Naive thymus-derived CD8-positive, alpha-beta T cell (primary cell): Measurements from ENCODE around the gene BBS5. TPM values are rescaled to one million over a fixed set of nuclear protein-coding genes. Genes with fewer than 3 reads are reported as not detected.
A peak's percentile ranks its signal among the peaks of the same experiment; 100 is the strongest.
"Not testable (repeated sequence)": the region's sequence is repeated elsewhere in the genome, so short reads cannot be mapped to it uniquely, and the experiment has no call there.

ENCODE experiments used
- ATAC-seq, 2 donors: fragments of 150-1000 bp; cut with Tn5 transposase in 1 of 2; sonication (Bioruptor Pico), chemical (Tn5 transposase) in 1 of 2; 1 replicate in 1 of 2; 2 replicates in 1 of 2; pipeline ENCODE4 v1.10.0; 2021; ENCODE audit warnings: mild to moderate bottlenecking in 2 of 2, moderate library complexity in 2 of 2
- POLR2A ChIA-PET: fragments of 350-600 bp; sonication (Branson Sonifier 250); formaldehyde crosslinking; loops from one replicate; lab custom pipeline; 2021; ENCODE audit warnings: antibody characterized with exemption; lab: Charles Lee
- DNase-seq, 10 donors: peaks; one replicate each; pipeline versions ENCODE4 v3.0.0 to v3.0.0-alpha.2; 2020 to 2022
- H3K27ac Mint-ChIP-seq, 10 donors: one replicate each; pipeline ENCODE4 v1.8.0; 2020 to 2022; ENCODE audit warnings: mild to moderate bottlenecking in 10 of 10, mixed read lengths in 10 of 10, moderate library complexity in 4 of 10, inconsistent platforms in 1 of 10
- H3K27me3 Mint-ChIP-seq, 5 donors: one replicate each; pipeline ENCODE4 v1.8.0; 2021 to 2022; ENCODE audit warnings: mixed read lengths in 5 of 5
- H3K36me3 Mint-ChIP-seq, 3 donors: one replicate each; pipeline ENCODE4 v1.8.0; 2020 to 2022; ENCODE audit warnings: mixed read lengths in 3 of 3, mild to moderate bottlenecking in 2 of 3, inconsistent platforms in 1 of 3
- H3K4me1 Mint-ChIP-seq, 4 donors: one replicate each; pipeline ENCODE4 v1.8.0; 2021 to 2022; ENCODE audit warnings: mixed read lengths in 4 of 4
- H3K4me3 Mint-ChIP-seq, 10 donors: one replicate each; pipeline ENCODE4 v1.8.0; 2020 to 2022; ENCODE audit warnings: mild to moderate bottlenecking in 10 of 10, mixed read lengths in 10 of 10, moderate library complexity in 6 of 10, inconsistent platforms in 1 of 10
- H3K9me3 Mint-ChIP-seq, 9 donors: one replicate each; pipeline ENCODE4 v1.8.0; 2020 to 2022; ENCODE audit warnings: mixed read lengths in 9 of 9, mild to moderate bottlenecking in 3 of 9, inconsistent platforms in 1 of 9, moderate library complexity in 1 of 9
- polyA plus RNA-seq, 3 donors: library from polyadenylated mRNA; unstranded; fragments of 300-500 nt; fragmentation: Illumina TruSeq; gene quantifications; one replicate each; pipeline ENCODE4 v1.2.3, GENCODE V29; 2021
- total RNA-seq, 8 experiments: library from RNA in 2 of 8; stranded (reverse) in 2 of 8; gene quantifications; one replicate each; pipeline ENCODE4 v1.2.3 and lab custom pipeline; 2021 to 2026

The BBS5 gene
- total RNA-seq (1 to 10 TPM; 2.4 to 4.1 TPM), polyA plus RNA-seq (1 to 10 TPM; 1.0 to 1.4 (median 1.3) TPM), total RNA-seq (lab: John Stamatoyannopoulos, UW) (0.98 to 3.4 (median 2.0) reads per million in 6 experiments)

DNA sequence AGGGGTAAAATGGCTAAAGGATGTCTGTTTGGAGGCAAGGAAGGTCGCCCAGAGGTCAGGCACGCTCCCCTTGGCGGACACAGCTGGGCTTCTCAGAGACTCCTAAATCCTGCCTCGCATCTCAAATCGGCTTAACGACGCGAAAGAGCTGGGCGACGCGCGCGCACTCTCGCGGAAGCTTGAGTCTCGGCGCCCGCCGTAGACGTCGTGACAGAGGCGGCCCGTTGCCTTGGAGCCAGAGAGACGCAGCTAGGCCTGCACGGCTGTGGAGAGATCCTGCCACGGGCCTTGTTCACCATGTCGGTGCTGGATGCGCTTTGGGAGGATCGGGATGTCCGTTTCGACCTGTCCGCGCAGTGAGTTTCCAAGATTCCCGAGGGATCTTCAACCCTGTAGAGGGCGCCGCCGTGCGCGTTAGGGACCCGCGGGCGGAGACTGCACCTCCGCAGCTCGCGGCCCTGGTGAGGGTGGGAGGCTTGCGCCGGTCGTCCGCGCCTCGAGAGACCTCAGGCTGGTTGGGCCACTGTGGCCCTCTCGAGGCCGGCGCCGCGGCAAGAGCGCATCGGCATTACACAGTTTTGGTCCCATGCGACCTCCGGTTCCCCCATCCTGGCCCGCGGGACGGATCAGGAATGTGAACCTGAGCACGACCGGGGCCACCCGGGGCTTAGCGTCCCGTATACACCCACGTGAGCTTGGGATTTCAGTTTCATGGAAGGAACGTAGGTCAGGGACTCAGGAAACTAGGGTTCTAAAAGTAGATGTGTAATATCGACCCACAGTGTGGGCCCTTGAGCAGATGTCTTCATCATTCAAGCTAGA lies at the start of gene BBS5:
Gene BBS5 (plus strand): TSS at position 238 of the 822 bp plus-strand sequence. CDS start 60 bp downstream, at position 298.
- H3K36me3 Mint-ChIP-seq, result peaks cover 0 to 19% (median 7%) of the 10 kb centered on the region in 3 donors
- peaks cover 9 to 32% (median 21%) of the 10 kb centered on the region in 4 donors for H3K4me1 Mint-ChIP-seq
- ATAC-seq (peak; percentile 96), DNase-seq (peak; percentile 35 to 82 (median 67))
- peak within 1 kb of the TSS; percentile 53 to 96 (median 90) for H3K27ac Mint-ChIP-seq
- peak within 1 kb of the TSS; percentile 90 to 97 (median 92) for H3K4me3 Mint-ChIP-seq
- H3K27me3 Mint-ChIP-seq, result no peaks in the 10 kb centered on the region
- POLR2A ChIA-PET, result interaction anchor here (0.9 to 2.4 kb wide), 4 partner anchors 9 to 106 kb away, joined by 3 to 10 read pairs (median 6); partner anchors contain the start of gene FASTKD1
- no peaks in the 10 kb centered on the region for H3K9me3 Mint-ChIP-seq

GRCh38 chr2:169431772-169432171 lies 47.5 kb upstream of the BBS5 start:
- POLR2A ChIA-PET, ATAC-seq: not testable (repeated sequence)

DNA sequence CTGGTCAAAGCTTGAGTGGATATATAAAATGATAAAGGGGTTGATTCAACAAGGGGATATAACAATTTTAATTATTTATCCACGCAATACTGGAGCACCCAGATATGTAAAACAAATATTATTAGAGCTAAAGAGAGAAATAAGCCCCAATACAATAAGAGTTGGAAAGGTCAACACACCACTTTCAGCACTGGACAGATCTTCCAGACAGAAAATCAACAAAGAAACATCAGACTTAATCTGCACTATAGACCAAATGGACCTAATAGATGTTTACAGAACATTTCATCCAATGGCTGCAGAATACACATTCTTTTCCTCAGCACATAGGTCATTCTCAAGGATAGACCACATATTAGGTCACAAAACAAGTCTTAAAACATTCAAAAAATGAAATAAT lies 45.1 kb upstream of the BBS5 start:
- ATAC-seq, POLR2A ChIA-PET, H3K36me3 Mint-ChIP-seq, H3K4me1 Mint-ChIP-seq, H3K4me3 Mint-ChIP-seq, H3K27ac Mint-ChIP-seq, DNase-seq: not testable (repeated sequence)
- Mint-ChIP-seq H3K9me3 (peaks cover 0 to 17% (median 2%) of the 10 kb centered on the region in 9 donors), H3K27me3 (peaks cover 11 to 46% (median 17%) of the 10 kb centered on the region in 5 donors)

More at GRCh38 chr2:169431772-169432171, 47.5 kb upstream of the BBS5 start:
- DNase-seq, H3K36me3 Mint-ChIP-seq, H3K27ac Mint-ChIP-seq, H3K4me3 Mint-ChIP-seq, H3K4me1 Mint-ChIP-seq: not testable (repeated sequence)
- peaks cover 0 to 17% (median 2%) of the 10 kb centered on the region in 9 donors for H3K9me3 Mint-ChIP-seq
- peaks cover 14 to 54% (median 19%) of the 10 kb centered on the region in 5 donors for H3K27me3 Mint-ChIP-seq

DNA sequence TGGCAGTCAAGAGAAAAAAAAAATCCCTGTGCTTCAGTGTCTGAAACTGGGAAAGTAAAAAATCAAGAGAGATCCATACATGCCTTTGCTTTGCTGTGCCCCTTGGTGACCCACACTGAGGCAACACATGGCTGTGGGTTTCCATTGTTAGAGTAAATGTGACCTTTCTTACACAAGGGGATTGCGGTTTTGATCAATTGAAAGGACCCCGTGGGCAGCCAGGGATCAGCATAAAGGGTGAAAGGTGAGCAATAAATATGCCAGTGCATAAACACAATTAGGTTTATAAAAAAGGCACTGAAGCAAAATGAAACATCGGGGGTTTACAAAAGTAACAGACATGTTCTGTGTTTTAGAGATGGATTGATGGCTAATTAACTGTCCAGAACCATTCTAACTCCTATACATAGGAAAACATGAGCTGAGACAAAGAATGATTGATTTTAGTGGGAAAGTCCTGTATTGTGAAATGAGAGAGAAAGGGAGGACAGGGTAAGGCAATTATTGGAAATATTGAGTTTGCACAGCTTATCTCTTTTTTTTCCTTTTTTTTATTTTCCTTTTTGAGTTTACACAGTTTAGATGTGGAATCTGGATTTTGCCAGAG lies 40.7 kb upstream of the BBS5 start:
- POLR2A ChIA-PET, result no interaction called here
- Mint-ChIP-seq H3K4me1 (peaks cover 0 to 2% (median 0%) of the 10 kb centered on the region in 4 donors), H3K9me3 (peaks cover 0 to 2% (median 0%) of the 10 kb centered on the region in 9 donors), H3K4me3 (no peak overlapping the region), H3K36me3 (no peaks in the 10 kb centered on the region), H3K27ac (no peak overlapping the region), H3K27me3 (peaks cover 17 to 58% (median 24%) of the 10 kb centered on the region in 5 donors)
- ATAC-seq (no peak), DNase-seq (no peak)

DNA sequence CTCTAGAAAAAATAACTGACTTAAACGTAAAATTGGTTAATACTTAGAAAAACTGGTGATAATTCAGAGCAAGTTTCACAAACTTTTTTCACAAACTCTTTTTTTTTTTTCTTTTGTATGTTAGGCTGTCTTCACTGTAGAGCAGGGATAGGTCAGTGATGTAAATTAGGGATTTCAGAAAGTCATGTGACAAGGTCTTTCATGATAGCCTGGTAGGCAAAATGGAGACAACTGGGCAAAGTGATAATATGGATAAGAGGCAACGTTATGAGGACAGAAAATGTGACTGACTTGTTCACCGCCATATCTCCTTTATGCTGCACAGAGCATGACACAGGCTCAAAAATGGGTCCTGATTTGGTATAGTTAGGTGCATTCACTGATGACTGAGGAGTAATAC lies 39.4 kb upstream of the BBS5 start:
- H3K4me1 Mint-ChIP-seq, result peaks cover 0 to 2% (median 0%) of the 10 kb centered on the region in 4 donors
- H3K27me3 Mint-ChIP-seq, result peaks cover 14 to 50% (median 20%) of the 10 kb centered on the region in 5 donors
- no peaks in the 10 kb centered on the region for H3K36me3 Mint-ChIP-seq
- ATAC-seq (no peak), DNase-seq (no peak)
- peaks cover 0 to 2% (median 0%) of the 10 kb centered on the region in 9 donors for H3K9me3 Mint-ChIP-seq
- POLR2A ChIA-PET, result no interaction called here
- H3K4me3 Mint-ChIP-seq, result no peak overlapping the region
- H3K27ac Mint-ChIP-seq, result no peak overlapping the region

DNA sequence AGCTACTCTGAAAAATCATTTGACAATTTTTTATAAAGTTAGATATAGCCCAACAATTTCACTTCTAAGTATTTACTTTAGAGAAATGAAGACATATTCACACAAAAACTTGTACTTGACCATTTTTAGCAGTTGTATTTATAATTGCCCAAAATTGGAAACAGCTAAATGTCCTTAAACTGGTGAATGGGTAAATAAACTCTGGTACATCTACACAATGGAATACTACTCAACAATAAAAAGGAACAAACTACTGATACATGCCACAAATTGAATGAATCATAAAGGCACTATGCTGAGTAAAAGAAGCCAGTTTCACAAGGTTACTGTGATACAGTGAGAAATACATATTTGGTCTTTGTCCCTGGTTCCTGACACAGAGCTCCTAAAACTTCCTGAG lies 32.8 kb upstream of the BBS5 start:
- no peaks in the 10 kb centered on the region for H3K4me1 Mint-ChIP-seq
- no peak overlapping the region for H3K27ac Mint-ChIP-seq
- DNase-seq, result no peak
- H3K36me3 Mint-ChIP-seq, result no peaks in the 10 kb centered on the region
- H3K9me3 Mint-ChIP-seq, result peaks cover 0 to 3% (median 0%) of the 10 kb centered on the region in 9 donors
- no peak overlapping the region for H3K4me3 Mint-ChIP-seq
- POLR2A ChIA-PET, result no interaction called here
- H3K27me3 Mint-ChIP-seq, result peaks cover 1 to 27% (median 16%) of the 10 kb centered on the region in 5 donors
- no peak for ATAC-seq

- no peak overlapping the region for H3K4me3 Mint-ChIP-seq
- no peak for ATAC-seq
- no peak for DNase-seq
- POLR2A ChIA-PET, result no interaction called here
- no peaks in the 10 kb centered on the region for H3K4me1 Mint-ChIP-seq
- H3K27me3 Mint-ChIP-seq, result peaks cover 1 to 12% (median 8%) of the 10 kb centered on the region in 5 donors
- no peaks in the 10 kb centered on the region for H3K36me3 Mint-ChIP-seq
- H3K9me3 Mint-ChIP-seq, result peaks cover 0 to 2% (median 0%) of the 10 kb centered on the region in 9 donors
- H3K27ac Mint-ChIP-seq, result peak overlapping the region in 1 of 10 donors; percentile 28
Observed at GRCh38 chr2:169448316-169448715, 31.0 kb upstream of the BBS5 start.

DNA sequence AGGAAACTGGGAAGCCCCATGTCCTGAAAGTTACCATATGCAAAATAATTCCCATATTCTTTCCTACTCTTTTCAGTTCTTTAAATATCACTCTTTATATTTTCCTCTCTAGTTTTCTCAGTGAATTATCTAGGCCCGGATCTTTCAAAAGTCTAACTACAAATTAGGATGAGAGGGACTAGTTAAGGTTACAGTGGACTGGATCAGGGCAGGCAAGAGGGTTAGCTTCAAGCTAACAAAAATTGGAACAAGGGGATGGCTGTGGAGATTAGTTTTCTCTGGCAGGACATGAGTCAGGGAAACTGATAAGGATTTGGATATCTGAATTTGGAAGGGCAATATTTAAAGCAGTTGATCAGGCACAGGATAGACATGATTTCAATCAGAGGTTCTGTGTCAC lies 30.4 kb upstream of the BBS5 start:
- no peak for ATAC-seq
- DNase-seq, result no peak
- no peak overlapping the region for H3K27ac Mint-ChIP-seq
- no peaks in the 10 kb centered on the region for H3K36me3 Mint-ChIP-seq
- peaks cover 1 to 13% (median 8%) of the 10 kb centered on the region in 5 donors for H3K27me3 Mint-ChIP-seq
- POLR2A ChIA-PET, result no interaction called here
- no peaks in the 10 kb centered on the region for H3K4me1 Mint-ChIP-seq
- peaks cover 0 to 2% (median 0%) of the 10 kb centered on the region in 9 donors for H3K9me3 Mint-ChIP-seq
- no peak overlapping the region for H3K4me3 Mint-ChIP-seq

DNA sequence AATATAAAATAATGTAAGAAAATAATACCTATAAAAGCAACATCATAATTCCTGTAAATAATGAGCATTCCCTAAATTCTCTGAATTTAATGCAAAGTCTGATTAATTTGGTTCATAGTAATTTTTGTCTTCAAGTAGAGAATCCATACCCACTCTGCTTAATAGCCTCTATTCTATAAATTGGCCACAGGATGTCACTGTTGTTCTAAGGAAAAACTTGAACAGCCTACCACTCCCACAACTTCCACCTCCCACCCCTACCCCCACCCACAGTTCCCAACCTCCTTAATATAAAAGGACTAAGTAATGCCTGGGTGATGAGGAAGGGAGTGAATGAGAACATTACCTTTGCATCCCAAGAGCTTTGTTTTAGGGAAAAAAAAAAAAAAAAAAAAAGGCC lies 27.2 kb upstream of the BBS5 start:
- Mint-ChIP-seq H3K27ac (no peak overlapping the region), H3K27me3 (peaks cover 1 to 13% (median 3%) of the 10 kb centered on the region in 5 donors), H3K4me1 (no peaks in the 10 kb centered on the region), H3K9me3 (no peaks in the 10 kb centered on the region), H3K4me3 (no peak overlapping the region), H3K36me3 (no peaks in the 10 kb centered on the region)
- POLR2A ChIA-PET, result no interaction called here
- DNase-seq (no peak), ATAC-seq (no peak)

GRCh38 chr2:169453044-169453443 lies 26.2 kb upstream of the BBS5 start:
- DNase-seq, POLR2A ChIA-PET, H3K9me3 Mint-ChIP-seq, ATAC-seq, H3K27ac Mint-ChIP-seq, H3K36me3 Mint-ChIP-seq, H3K4me1 Mint-ChIP-seq, H3K4me3 Mint-ChIP-seq: not testable (repeated sequence)
- peaks cover 1 to 12% (median 3%) of the 10 kb centered on the region in 5 donors for H3K27me3 Mint-ChIP-seq

- Mint-ChIP-seq H3K27ac (no peak overlapping the region), H3K36me3 (no peaks in the 10 kb centered on the region), H3K9me3 (peaks cover 0 to 3% (median 0%) of the 10 kb centered on the region in 9 donors), H3K4me1 (peaks cover 0 to 4% (median under 1%) of the 10 kb centered on the region in 4 donors), H3K4me3 (no peak overlapping the region), H3K27me3 (no peaks in the 10 kb centered on the region)
- POLR2A ChIA-PET, result no interaction called here
- no peak for DNase-seq
- ATAC-seq, result no peak
Observed at GRCh38 chr2:169461143-169461542, 18.2 kb upstream of the BBS5 start.

DNA sequence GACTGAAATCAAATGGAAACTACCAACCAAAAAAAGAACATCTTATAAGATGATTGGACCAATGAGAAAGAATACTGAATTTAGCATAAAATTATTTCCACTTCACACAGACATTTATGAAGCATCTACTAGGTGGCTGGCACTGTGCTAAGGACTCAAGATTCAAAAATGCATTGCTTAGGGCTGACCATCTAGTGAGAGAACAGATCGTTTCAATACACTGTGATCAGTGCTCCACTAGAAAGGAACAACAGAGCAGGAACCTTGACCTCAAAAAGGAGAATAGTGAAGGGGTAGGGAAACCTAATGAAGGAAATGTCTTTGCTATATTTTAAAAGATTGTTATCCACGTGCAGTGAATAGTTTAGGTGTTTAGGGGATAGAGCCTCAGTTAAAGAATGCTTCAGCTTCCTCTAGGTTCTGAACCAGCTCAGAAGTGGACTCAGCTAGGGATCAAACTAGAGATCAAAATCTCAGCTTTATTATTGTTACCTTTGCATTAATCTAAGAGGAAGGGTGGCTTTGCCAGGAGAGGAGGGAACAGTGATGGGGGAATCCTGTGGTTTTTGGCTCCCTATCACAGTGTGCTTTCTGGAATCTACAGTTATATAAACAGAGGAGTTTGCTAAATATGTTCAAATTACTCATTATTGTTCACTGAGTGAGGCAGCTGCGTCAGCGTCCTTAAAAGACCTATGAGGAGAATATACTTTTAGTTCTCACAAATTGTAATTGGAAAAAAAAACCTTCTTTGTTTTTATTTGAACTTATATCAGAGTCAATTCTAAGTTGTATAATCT lies 16.2 kb upstream of the BBS5 start:
- DNase-seq (peak in 2 of 10 donors; percentile 7 to 20), ATAC-seq (peak in 1 of 2 donors; percentile 32)
- Mint-ChIP-seq H3K4me3 (no peak overlapping the region), H3K27me3 (no peaks in the 10 kb centered on the region), H3K9me3 (no peaks in the 10 kb centered on the region), H3K27ac (no peak overlapping the region), H3K36me3 (no peaks in the 10 kb centered on the region), H3K4me1 (peaks cover 0 to 4% (median under 1%) of the 10 kb centered on the region in 4 donors)
- POLR2A ChIA-PET, result interaction anchor here (0.7 to 0.9 kb wide), 2 partner anchors 15 to 499 kb away, joined by 3 to 4 read pairs; no protein-coding TSS in a partner anchor
